Thyroid gland (tissue), 4 donors: ENCODE results near the gene TMEFF2.
A peak's percentile ranks its signal among the peaks of the same experiment; 100 is the strongest.

Experiments used
- CTCF ChIP-seq, 6 experiments: fragments of 200-600 bp in 3 of 6; fragments of 450-650 bp in 3 of 6; sonication (generic) in 3 of 6; IDR thresholded peaks; one replicate each; pipeline ENCODE4 v1.5.1; 2016 to 2019; ENCODE audit warnings: antibody characterized with exemption in 6 of 6, mild to moderate bottlenecking in 2 of 6, inconsistent platforms in 1 of 6, moderate library complexity in 1 of 6
- POLR2A ChIP-seq, 2 donors: fragments of 450-650 bp; IDR thresholded peaks; one replicate each; pipeline ENCODE4 v1.6.1; 2017; ENCODE audit warnings: antibody characterized with exemption in 2 of 2, mild to moderate bottlenecking in 2 of 2, moderate library complexity in 1 of 2

GRCh38 chr2:191907545-191907944 is 287.2 kb downstream of the TMEFF2 start:
- TF ChIP-seq POLR2A (IDR thresholded peaks at IDR 0.05) (no peak), CTCF (IDR thresholded peaks at IDR 0.05) (peak in 1 of 6 experiments; percentile 14)
